IPS-15b (cell line): ENCODE data around the gene C17orf107.
"Not testable (repeated sequence)": the region's sequence is repeated elsewhere in the genome, so short reads cannot be mapped to it uniquely, and the experiment has no call there.

Experiments used
- H3K27me3 ChIP-seq: one replicate; pipeline ENCODE4 v1.6.1; 2013; ENCODE audit warnings: low read length; ENCODE audit not compliant: control insufficient read depth, insufficient read depth
- H3K36me3 ChIP-seq: one replicate; pipeline ENCODE4 v1.6.1; 2013; ENCODE audit warnings: low read length; ENCODE audit not compliant: control insufficient read depth, insufficient read depth
- H3K4me1 ChIP-seq: one replicate; pipeline ENCODE4 v1.6.1; 2013; ENCODE audit warnings: mild to moderate bottlenecking, low read length; ENCODE audit not compliant: control insufficient read depth, insufficient read depth
- H3K4me3 ChIP-seq: one replicate; pipeline ENCODE4 v1.5.1; 2013; ENCODE audit warnings: low read depth, low read length
- H3K9ac ChIP-seq: one replicate; pipeline ENCODE4 v1.6.1; 2013; ENCODE audit warnings: low read depth, mild to moderate bottlenecking, low read length
- H3K9me3 ChIP-seq: one replicate; pipeline ENCODE4 v1.6.1; 2013; ENCODE audit warnings: mild to moderate bottlenecking, low read length; ENCODE audit not compliant: control insufficient read depth, insufficient read depth

Gene C17orf107

GRCh38 chr17:4899341-4900230, at the start of gene C17orf107:
Gene C17orf107 (plus strand): TSS chr17:4899536. CDS start chr17:4899763, 227 bp downstream.
- Histone ChIP-seq H3K9me3 (no peaks in the 10 kb centered on the region), H3K9ac (peak within 1 kb of the TSS; percentile 73), H3K27me3 (no peaks in the 10 kb centered on the region), H3K4me3 (peak within 1 kb of the TSS; percentile 92), H3K4me1 (peaks cover 7% of the 10 kb centered on the region), H3K36me3 (peaks cover 19% of the 10 kb centered on the region)

GRCh38 chr17:4850246-4850645, 49.1 kb upstream of the C17orf107 start:
- no peaks in the 10 kb centered on the region for H3K9me3 ChIP-seq
- H3K9ac ChIP-seq = no peak overlapping the region
- H3K36me3 ChIP-seq = peaks cover 7% of the 10 kb centered on the region
- no peak overlapping the region for H3K4me3 ChIP-seq
- H3K4me1 ChIP-seq = peaks cover 19% of the 10 kb centered on the region
- H3K27me3 ChIP-seq = no peaks in the 10 kb centered on the region

GRCh38 chr17:4851084-4851483, 48.3 kb upstream of the C17orf107 start:
- Histone ChIP-seq H3K27me3 (no peaks in the 10 kb centered on the region), H3K4me3 (no peak overlapping the region), H3K4me1 (peaks cover 19% of the 10 kb centered on the region), H3K9me3 (no peaks in the 10 kb centered on the region), H3K36me3 (peaks cover 7% of the 10 kb centered on the region), H3K9ac (no peak overlapping the region)

- Histone ChIP-seq H3K36me3 (peaks cover 7% of the 10 kb centered on the region), H3K4me3 (no peak overlapping the region), H3K9ac (no peak overlapping the region), H3K4me1 (peaks cover 22% of the 10 kb centered on the region), H3K9me3 (no peaks in the 10 kb centered on the region), H3K27me3 (no peaks in the 10 kb centered on the region)
Observed at GRCh38 chr17:4852567-4853207, 46.6 kb upstream of the C17orf107 start.

GRCh38 chr17:4853208-4853671, 46.1 kb upstream of the C17orf107 start:
- Histone ChIP-seq H3K27me3 (no peaks in the 10 kb centered on the region), H3K4me1 (peaks cover 26% of the 10 kb centered on the region), H3K4me3 (no peak overlapping the region), H3K9ac (no peak overlapping the region), H3K36me3 (peaks cover 7% of the 10 kb centered on the region), H3K9me3 (no peaks in the 10 kb centered on the region)

- Histone ChIP-seq H3K36me3 (peaks cover 7% of the 10 kb centered on the region), H3K4me3 (no peak overlapping the region), H3K9ac (peak overlapping the region; percentile 5), H3K4me1 (peaks cover 31% of the 10 kb centered on the region), H3K9me3 (no peaks in the 10 kb centered on the region), H3K27me3 (no peaks in the 10 kb centered on the region)
Observed at GRCh38 chr17:4854111-4854681, 45.1 kb upstream of the C17orf107 start.

GRCh38 chr17:4856271-4856936, 42.9 kb upstream of the C17orf107 start:
- H3K4me3 ChIP-seq = no peak overlapping the region
- H3K4me1 ChIP-seq = peaks cover 42% of the 10 kb centered on the region
- H3K36me3 ChIP-seq = peaks cover 7% of the 10 kb centered on the region
- no peak overlapping the region for H3K9ac ChIP-seq
- H3K27me3 ChIP-seq = no peaks in the 10 kb centered on the region
- no peaks in the 10 kb centered on the region for H3K9me3 ChIP-seq

- no peaks in the 10 kb centered on the region for H3K9me3 ChIP-seq
- peaks cover 42% of the 10 kb centered on the region for H3K4me1 ChIP-seq
- H3K9ac ChIP-seq = no peak overlapping the region
- peaks cover 7% of the 10 kb centered on the region for H3K36me3 ChIP-seq
- H3K27me3 ChIP-seq = no peaks in the 10 kb centered on the region
- H3K4me3 ChIP-seq = no peak overlapping the region
Observed at GRCh38 chr17:4856937-4857314, 42.4 kb upstream of the C17orf107 start.

GRCh38 chr17:4857347-4857746, 42.0 kb upstream of the C17orf107 start:
- H3K4me3 ChIP-seq = peak overlapping the region; percentile 5
- H3K4me1 ChIP-seq = peaks cover 42% of the 10 kb centered on the region
- H3K9ac ChIP-seq, H3K27me3 ChIP-seq, H3K9me3 ChIP-seq, H3K36me3 ChIP-seq: not testable (repeated sequence)

GRCh38 chr17:4858068-4858881, 41.1 kb upstream of the C17orf107 start:
- Histone ChIP-seq H3K36me3 (peaks cover 7% of the 10 kb centered on the region), H3K4me1 (peaks cover 42% of the 10 kb centered on the region), H3K9ac (peak overlapping the region; percentile 39), H3K9me3 (no peaks in the 10 kb centered on the region), H3K27me3 (no peaks in the 10 kb centered on the region), H3K4me3 (peak overlapping the region; percentile 5)

- Histone ChIP-seq H3K4me1 (peaks cover 37% of the 10 kb centered on the region), H3K36me3 (peaks cover 7% of the 10 kb centered on the region), H3K27me3 (no peaks in the 10 kb centered on the region), H3K9me3 (no peaks in the 10 kb centered on the region), H3K9ac (no peak overlapping the region), H3K4me3 (peak overlapping the region; percentile 1)
Observed at GRCh38 chr17:4858882-4859260, 40.5 kb upstream of the C17orf107 start.
